GM21390 (cell line): ENCODE results near the gene KCP.

Experiments used
- ATAC-seq: cut with Tn5 transposase; IDR thresholded peaks from one replicate; pipeline ENCODE4 v1.9.1; 2021; ENCODE audit not compliant: unreplicated experiment

KCP gene

GRCh38 chr7:128888756-128889095 is 21.8 kb downstream of the KCP start:
- ATAC-seq: no peak

GRCh38 chr7:128888039-128888755 is 22.3 kb downstream of the KCP start:
- no peak for ATAC-seq

GRCh38 chr7:128887169-128888038 is 23.1 kb downstream of the KCP start:
- ATAC-seq: no peak

GRCh38 chr7:128886391-128887168 is 23.9 kb downstream of the KCP start:
- no peak for ATAC-seq

- ATAC-seq: no peak
Observed at GRCh38 chr7:128885370-128886187, 24.9 kb downstream of the KCP start.

- ATAC-seq: no peak
Observed at GRCh38 chr7:128884561-128885369, 25.7 kb downstream of the KCP start.

- ATAC-seq: peak; percentile 82
Observed at GRCh38 chr7:128883622-128884448, 26.7 kb downstream of the KCP start.

- no peak for ATAC-seq
Observed at GRCh38 chr7:128882134-128882533, 28.4 kb downstream of the KCP start.

GRCh38 chr7:128881458-128882125 is 28.9 kb downstream of the KCP start:
- ATAC-seq: no peak

- no peak for ATAC-seq
Observed at GRCh38 chr7:128880791-128881457, 29.6 kb downstream of the KCP start.

GRCh38 chr7:128879939-128880746 is 30.4 kb downstream of the KCP start:
- no peak for ATAC-seq

GRCh38 chr7:128879461-128879938 is 31.0 kb downstream of the KCP start:
- ATAC-seq: no peak

GRCh38 chr7:128878226-128879105 is 32.0 kb downstream of the KCP start:
- ATAC-seq: no peak

- ATAC-seq: no peak
Observed at GRCh38 chr7:128877756-128878120, 32.8 kb downstream of the KCP start.

GRCh38 chr7:128876978-128877755 is 33.3 kb downstream of the KCP start:
- no peak for ATAC-seq
